HCT116 (cell line): ENCODE data around the gene ABL1.

Source experiments
- CBX3 ChIP-seq: IDR thresholded peaks from 2 replicates; pipeline ENCODE4 v1.6.1; 2012; ENCODE audit warnings: low read depth
- EGR1 ChIP-seq: IDR thresholded peaks from 2 replicates; pipeline ENCODE4 v1.6.1; 2012; ENCODE audit warnings: low read depth
- EZH2 ChIP-seq: fragments of 200-600 bp; sonication (generic); IDR thresholded peaks from 2 replicates; pipeline ENCODE4 v1.6.1; 2017; ENCODE audit warnings: antibody characterized with exemption, mixed run types
- FOSL1 ChIP-seq: IDR thresholded peaks from 2 replicates; pipeline ENCODE4 v1.6.1; 2012; ENCODE audit warnings: low read depth
- JUND ChIP-seq: IDR thresholded peaks from 2 replicates; pipeline ENCODE4 v1.6.1; 2012
- POLR2A ChIP-seq: IDR thresholded peaks from 2 replicates; pipeline ENCODE4 v1.7.0; 2011; ENCODE audit warnings: borderline replicate concordance; ENCODE audit not compliant: insufficient read depth, insufficient read length; ENCODE audit errors: extremely low read depth
- POLR2AphosphoS5 ChIP-seq: IDR thresholded peaks from 2 replicates; pipeline ENCODE4 v1.6.1; 2011; ENCODE audit warnings: mild to moderate bottlenecking, low read depth, low read length, moderate library complexity
- ZNF274 ChIP-seq: fragments of 200-500 bp; sonication (Bioruptor generic); IDR thresholded peaks from 2 replicates; pipeline ENCODE4 v1.6.1; 2014; ENCODE audit warnings: mild to moderate bottlenecking, low read depth, low read length, inconsistent platforms
- TF ChIP-seq, protein P1 (sequence below), 3 experiments: fragments of 200-600 bp in 1 of 3; sonication (generic) in 1 of 3; IDR thresholded peaks in 2 of 3; conservative IDR thresholded peaks in 1 of 3; 2 replicates each; pipeline ENCODE4 v1.5.1; 2012 to 2017; ENCODE audit warnings: low read depth in 2 of 3, low read length in 2 of 3, antibody characterized with exemption in 1 of 3, borderline replicate concordance in 1 of 3, control low read depth in 1 of 3, mild to moderate bottlenecking in 1 of 3, mixed read lengths in 1 of 3, mixed run types in 1 of 3, moderate library complexity in 1 of 3; ENCODE audit not compliant: insufficient read depth in 1 of 3
- TF ChIP-seq, protein P2 (sequence below): IDR thresholded peaks from 2 replicates; pipeline ENCODE4 v1.6.1; 2012; ENCODE audit warnings: low read depth
- TF ChIP-seq, protein P3 (sequence below): IDR thresholded peaks from 2 replicates; pipeline ENCODE4 v1.6.1; 2012

DNA sequence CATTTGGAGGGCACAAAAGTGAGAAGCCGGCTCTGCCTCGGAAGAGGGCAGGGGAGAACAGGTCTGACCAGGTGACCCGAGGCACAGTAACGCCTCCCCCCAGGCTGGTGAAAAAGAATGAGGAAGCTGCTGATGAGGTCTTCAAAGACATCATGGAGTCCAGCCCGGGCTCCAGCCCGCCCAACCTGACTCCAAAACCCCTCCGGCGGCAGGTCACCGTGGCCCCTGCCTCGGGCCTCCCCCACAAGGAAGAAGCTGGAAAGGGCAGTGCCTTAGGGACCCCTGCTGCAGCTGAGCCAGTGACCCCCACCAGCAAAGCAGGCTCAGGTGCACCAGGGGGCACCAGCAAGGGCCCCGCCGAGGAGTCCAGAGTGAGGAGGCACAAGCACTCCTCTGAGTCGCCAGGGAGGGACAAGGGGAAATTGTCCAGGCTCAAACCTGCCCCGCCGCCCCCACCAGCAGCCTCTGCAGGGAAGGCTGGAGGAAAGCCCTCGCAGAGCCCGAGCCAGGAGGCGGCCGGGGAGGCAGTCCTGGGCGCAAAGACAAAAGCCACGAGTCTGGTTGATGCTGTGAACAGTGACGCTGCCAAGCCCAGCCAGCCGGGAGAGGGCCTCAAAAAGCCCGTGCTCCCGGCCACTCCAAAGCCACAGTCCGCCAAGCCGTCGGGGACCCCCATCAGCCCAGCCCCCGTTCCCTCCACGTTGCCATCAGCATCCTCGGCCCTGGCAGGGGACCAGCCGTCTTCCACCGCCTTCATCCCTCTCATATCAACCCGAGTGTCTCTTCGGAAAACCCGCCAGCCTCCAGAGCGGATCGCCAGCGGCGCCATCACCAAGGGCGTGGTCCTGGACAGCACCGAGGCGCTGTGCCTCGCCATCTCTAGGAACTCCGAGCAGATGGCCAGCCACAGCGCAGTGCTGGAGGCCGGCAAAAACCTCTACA lies 49.8 kb downstream of the ABL1 start:
- TF ChIP-seq EZH2 (no peak), JUND (no peak), POLR2AphosphoS5 (no peak), EGR1 (no peak), ZNF274 (no peak), CBX3 (no peak), POLR2A (no peak), FOSL1 (no peak)
- TF ChIP-seq, protein P1, sequence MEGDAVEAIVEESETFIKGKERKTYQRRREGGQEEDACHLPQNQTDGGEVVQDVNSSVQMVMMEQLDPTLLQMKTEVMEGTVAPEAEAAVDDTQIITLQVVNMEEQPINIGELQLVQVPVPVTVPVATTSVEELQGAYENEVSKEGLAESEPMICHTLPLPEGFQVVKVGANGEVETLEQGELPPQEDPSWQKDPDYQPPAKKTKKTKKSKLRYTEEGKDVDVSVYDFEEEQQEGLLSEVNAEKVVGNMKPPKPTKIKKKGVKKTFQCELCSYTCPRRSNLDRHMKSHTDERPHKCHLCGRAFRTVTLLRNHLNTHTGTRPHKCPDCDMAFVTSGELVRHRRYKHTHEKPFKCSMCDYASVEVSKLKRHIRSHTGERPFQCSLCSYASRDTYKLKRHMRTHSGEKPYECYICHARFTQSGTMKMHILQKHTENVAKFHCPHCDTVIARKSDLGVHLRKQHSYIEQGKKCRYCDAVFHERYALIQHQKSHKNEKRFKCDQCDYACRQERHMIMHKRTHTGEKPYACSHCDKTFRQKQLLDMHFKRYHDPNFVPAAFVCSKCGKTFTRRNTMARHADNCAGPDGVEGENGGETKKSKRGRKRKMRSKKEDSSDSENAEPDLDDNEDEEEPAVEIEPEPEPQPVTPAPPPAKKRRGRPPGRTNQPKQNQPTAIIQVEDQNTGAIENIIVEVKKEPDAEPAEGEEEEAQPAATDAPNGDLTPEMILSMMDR (IDR thresholded peaks at IDR 0.05 in 2 of 3, conservative IDR thresholded peaks at IDR 0.05 in 1 of 3; ENCODE audit: borderline replicate concordance in 1 of 3, insufficient read depth in 1 of 3, low read depth in 2 of 3, low read length in 2 of 3): no peak
- TF ChIP-seq, protein P2, sequence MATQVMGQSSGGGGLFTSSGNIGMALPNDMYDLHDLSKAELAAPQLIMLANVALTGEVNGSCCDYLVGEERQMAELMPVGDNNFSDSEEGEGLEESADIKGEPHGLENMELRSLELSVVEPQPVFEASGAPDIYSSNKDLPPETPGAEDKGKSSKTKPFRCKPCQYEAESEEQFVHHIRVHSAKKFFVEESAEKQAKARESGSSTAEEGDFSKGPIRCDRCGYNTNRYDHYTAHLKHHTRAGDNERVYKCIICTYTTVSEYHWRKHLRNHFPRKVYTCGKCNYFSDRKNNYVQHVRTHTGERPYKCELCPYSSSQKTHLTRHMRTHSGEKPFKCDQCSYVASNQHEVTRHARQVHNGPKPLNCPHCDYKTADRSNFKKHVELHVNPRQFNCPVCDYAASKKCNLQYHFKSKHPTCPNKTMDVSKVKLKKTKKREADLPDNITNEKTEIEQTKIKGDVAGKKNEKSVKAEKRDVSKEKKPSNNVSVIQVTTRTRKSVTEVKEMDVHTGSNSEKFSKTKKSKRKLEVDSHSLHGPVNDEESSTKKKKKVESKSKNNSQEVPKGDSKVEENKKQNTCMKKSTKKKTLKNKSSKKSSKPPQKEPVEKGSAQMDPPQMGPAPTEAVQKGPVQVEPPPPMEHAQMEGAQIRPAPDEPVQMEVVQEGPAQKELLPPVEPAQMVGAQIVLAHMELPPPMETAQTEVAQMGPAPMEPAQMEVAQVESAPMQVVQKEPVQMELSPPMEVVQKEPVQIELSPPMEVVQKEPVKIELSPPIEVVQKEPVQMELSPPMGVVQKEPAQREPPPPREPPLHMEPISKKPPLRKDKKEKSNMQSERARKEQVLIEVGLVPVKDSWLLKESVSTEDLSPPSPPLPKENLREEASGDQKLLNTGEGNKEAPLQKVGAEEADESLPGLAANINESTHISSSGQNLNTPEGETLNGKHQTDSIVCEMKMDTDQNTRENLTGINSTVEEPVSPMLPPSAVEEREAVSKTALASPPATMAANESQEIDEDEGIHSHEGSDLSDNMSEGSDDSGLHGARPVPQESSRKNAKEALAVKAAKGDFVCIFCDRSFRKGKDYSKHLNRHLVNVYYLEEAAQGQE: no peak
- TF ChIP-seq, protein P3, sequence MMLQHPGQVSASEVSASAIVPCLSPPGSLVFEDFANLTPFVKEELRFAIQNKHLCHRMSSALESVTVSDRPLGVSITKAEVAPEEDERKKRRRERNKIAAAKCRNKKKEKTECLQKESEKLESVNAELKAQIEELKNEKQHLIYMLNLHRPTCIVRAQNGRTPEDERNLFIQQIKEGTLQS: no peak
